GM18505 (cell line): Measurements from ENCODE around the gene WWOX.

Source experiments
- ATAC-seq: cut with Tn5 transposase; IDR thresholded peaks from one replicate; pipeline ENCODE4 v1.9.1; 2021; ENCODE audit not compliant: unreplicated experiment
- POLR2A ChIP-seq: IDR thresholded peaks from 4 replicates; pipeline ENCODE4 v1.6.1; 2011; ENCODE audit warnings: borderline replicate concordance; ENCODE audit not compliant: insufficient read depth, insufficient read length; ENCODE audit errors: extremely low read depth

The WWOX gene

DNA sequence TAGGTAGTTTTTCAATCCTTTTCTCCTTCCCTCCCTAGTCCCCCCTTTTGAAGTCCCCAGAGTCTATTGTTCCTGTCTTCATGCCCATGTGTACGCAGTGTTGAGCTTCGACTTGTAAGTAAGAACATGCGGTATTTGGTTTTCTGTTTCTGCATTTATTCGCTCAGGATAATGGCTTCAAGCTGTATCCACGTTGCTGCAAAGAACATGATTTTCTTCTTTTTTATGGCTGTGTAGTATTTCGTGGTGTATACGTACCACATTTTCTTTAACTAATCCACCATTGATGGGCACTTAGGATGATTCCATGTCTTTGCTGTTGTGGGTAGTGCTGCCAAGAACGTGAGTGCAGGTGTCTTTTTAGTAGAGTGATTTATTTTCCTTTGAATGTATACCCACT lies 651.2 kb downstream of the WWOX start:
- ATAC-seq: no peak
- TF ChIP-seq POLR2A: no peak

DNA sequence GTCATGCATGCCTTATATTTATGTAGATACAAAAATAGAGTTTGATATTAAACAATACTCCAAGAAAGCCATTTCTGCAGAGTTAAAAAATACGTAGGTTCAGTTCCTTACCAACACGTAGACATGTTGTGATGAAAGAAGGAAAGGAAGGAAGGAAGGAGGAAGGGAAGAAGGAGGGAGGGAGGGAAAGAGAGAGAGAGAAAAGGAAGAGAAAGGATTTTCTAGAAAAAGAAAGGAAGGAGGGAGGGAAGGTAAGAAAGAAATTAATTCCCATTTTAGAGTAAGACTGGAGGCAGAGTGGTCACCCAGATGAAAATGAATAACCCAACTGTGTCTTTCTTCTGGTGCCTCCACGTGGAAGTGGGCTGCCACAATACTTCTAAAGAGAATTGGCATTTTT lies 652.1 kb downstream of the WWOX start:
- ATAC-seq: no peak
- no peak for TF ChIP-seq POLR2A

DNA sequence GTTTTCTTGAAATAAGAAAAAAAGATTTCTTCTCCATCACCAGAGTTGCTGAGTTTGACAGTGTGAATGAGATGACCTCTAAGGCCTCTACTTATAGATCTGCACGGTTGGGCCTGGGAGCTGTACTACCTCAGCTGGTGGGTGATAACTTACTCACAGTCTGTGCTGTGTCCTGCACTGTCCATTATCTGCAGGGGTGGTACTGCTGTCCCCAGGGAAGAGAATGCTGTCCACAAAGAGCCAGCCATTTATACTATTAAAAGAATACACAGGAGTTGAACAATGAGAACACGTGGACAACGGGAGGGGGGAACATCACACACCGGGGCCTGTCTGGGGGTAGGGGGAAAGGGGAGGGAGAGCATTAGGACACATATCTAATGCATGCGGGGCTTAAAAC lies 655.3 kb downstream of the WWOX start:
- TF ChIP-seq POLR2A: no peak
- ATAC-seq: no peak

DNA sequence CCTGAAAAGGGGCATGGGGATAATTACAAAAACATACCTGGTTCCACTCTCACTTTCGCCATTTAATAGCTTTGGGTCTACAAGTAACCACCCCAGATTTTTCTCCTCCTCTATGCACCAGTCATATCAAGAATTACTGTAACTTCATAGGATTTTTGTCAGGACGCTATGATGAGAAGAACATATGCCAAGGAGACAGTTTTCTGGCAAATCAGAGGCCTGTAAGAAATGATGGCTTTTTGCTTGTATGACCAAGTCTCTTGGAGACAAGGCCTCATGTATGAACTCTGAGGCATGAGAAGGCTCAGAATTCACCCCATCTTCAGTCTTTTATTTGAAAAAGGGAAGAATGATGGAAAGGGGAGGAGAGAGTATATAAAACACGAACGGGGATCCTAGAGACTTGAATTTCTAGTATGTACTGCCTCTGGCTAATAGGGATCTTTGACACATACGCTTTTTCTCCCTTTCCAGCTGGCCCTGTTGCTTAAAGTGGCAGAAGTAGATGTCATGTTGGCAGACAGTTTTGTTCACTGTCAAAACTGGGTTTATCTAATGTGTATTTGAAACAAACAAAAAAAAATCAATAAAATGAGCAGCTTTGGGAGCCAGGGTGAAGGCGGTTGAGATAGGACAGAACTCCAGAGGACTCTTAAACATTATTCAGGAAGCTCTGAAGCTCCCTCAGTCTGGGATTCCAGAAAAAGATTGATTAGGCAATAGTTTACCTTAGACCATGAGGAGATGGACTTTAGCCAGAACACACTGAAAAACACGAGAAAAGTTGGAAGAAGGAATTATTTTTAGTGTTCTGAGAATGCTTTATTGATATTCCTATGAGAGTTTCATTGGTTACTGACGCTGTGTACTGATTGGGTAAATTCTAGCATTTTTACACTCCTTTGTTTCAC lies 656.6 kb downstream of the WWOX start:
- no peak for ATAC-seq
- no peak for TF ChIP-seq POLR2A

DNA sequence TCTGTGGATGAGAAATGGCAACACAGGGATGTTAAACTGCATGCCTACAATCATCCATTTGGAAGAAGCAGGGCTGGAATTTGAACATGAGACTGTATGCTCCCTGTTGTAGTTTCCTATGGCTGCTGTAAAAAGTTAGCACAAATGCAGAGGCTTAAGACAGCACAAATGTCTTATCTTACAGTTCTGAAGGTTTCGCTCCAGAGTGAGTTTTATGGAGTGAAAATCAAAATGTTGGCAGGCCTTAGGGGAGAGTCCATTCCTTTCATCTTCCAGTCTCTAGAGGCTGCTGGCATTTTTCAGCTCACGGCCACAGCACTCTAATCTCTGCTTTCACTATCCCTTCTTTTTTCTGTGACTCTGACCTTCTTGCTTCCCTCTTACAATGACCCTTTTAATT lies 660.1 kb downstream of the WWOX start:
- ATAC-seq: no peak
- no peak for TF ChIP-seq POLR2A

DNA sequence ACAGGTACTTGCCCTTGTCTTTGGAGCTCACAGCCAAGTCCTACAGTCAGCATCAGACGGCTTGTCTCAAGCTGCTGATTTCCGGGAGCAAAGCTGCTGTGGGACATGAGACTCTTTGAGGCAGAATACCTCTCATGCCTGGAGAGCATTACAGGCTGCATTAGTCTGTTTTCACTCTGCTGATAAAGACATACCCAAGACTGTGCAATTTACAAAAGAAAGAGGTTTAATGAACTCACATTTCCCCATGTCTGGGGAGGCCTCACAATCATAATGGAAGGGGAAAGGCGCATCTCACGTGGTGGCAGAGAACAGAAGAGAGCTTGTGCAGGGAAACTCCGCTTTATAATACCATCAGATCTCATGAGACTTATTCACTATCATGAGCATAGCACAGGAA lies 661.2 kb downstream of the WWOX start:
- ATAC-seq: no peak
- no peak for TF ChIP-seq POLR2A

DNA sequence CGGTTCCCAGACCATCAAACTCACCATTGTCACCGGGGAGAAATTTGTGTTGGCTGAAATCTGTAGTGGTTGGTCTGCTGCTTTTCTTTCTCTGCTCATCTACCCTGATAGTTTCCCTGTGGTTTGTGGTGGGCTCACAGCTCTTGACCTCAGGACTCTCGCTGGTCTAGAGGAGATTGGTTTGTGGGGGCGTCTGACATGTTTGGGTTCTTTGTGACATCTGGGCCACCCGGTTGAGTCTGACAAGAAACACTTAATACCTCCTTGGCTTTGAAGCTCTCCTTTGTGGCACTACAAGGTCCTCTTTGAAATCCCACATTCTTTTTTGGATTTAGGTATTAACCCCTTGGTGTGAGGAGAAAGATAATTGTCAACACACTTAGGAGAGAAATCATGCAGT lies 662.0 kb downstream of the WWOX start:
- peak; percentile 82 for ATAC-seq
- TF ChIP-seq POLR2A: no peak

DNA sequence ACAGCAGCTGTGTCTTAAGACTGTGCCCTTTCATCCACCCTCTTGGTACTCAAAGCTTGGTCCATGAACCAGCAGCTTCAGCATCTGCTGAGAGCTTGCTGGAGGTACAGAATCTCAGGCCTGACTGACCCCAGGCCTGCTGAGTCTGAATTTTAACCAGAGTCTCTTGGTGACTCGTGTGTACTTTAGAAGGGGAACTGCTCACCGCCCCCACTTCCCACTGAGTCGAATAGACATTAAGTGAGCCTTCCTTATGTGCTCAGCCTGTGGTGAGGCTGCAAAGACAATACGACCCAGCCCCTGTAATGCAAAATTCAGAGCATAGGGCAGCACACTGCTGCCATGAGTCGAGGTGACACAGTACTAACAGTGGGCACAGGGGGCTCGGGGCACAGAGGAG lies 662.8 kb downstream of the WWOX start:
- TF ChIP-seq POLR2A: no peak
- peak; percentile 68 for ATAC-seq

DNA sequence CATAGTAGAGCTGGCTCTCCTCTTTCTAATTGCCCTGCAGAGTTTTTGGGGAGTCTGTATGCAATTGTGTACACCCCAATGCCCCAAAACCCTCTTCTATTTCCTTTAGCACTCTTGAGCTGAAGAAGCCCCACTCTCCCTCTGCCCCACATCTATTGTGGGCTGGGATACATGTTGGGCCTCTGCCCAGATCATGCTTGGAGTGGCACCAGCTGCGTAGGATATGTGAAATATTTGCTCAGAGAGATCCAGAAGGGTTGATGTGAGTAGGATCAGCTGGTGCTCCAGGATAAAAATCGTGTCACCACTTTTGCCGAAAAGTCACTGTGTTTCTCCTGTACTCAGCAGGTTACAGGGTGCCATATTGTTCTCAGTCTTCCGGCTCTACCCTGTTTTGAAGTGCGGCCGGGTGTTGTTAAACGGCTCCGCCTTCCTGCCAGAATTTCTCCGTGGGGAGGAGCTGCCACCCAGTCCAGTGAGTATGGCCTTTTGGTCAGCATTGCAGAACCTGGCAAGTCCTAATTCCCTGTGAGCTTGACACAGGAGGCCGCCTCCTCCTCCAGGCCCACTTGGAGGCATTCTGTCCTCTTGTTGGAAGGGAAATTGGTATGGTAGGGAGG lies 664.5 kb downstream of the WWOX start:
- ATAC-seq: no peak
- TF ChIP-seq POLR2A: no peak

DNA sequence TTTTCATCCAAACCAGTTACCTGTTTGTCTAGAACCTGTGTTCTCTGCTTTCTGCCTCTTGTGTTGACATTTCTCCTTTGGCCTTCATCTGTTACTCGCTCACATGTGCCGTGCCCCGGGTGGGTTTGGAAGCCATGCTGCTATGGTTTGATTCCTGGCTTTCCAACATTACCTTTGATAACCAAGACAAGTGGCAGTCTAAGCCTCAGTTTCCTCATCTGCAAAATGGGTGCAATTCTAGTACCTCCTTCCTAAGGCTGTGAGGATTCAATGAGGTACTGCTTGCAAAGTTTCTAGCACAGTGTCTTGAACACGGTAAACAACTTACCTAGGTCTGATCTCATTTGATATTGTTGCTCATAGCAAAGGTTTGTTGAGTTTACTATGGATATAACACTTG lies 665.0 kb downstream of the WWOX start:
- TF ChIP-seq POLR2A: no peak
- ATAC-seq: no peak

DNA sequence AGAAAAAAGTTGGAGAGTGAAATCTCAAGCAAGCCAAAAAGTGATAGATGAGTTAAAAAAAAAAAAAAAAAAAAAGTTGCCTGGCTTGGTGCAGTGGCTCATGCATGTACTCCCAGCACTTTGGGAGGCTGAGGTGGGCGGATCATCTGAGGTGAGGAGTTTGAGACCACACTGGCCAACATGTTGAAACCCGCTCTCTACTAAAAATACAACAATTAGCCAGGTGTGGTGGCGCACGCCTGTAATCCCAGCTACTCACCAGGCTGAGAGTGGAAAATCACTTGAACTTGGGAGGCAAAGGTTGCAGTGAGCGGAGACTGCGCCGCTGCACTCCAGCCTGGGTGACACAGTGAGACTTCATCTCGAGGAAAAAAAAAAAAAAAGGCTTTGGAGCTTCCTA lies 668.8 kb downstream of the WWOX start:
- ATAC-seq: no peak

DNA sequence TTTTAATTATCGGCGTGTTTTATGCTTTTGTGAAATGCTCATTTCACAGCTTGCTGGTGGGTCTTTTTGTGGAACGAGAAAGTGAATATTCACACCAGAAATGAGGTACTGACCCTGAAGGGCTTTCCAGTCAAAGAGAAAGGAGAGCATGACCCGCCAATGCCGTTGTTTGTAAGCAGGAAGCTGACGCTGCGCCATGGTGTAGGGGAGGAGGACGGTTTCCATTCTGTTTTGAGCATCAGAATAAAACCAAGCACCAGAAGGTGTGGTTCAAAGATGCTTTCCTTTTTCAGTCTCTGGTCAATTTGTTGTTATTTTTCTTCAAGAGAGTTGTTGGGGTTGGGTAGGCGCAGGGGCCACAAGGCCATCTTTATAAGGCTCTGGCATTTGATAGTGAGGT lies 669.3 kb downstream of the WWOX start:
- ATAC-seq: no peak

More for the DNA sequence above, 668.8 kb downstream of the WWOX start:
- no peak for TF ChIP-seq POLR2A

DNA sequence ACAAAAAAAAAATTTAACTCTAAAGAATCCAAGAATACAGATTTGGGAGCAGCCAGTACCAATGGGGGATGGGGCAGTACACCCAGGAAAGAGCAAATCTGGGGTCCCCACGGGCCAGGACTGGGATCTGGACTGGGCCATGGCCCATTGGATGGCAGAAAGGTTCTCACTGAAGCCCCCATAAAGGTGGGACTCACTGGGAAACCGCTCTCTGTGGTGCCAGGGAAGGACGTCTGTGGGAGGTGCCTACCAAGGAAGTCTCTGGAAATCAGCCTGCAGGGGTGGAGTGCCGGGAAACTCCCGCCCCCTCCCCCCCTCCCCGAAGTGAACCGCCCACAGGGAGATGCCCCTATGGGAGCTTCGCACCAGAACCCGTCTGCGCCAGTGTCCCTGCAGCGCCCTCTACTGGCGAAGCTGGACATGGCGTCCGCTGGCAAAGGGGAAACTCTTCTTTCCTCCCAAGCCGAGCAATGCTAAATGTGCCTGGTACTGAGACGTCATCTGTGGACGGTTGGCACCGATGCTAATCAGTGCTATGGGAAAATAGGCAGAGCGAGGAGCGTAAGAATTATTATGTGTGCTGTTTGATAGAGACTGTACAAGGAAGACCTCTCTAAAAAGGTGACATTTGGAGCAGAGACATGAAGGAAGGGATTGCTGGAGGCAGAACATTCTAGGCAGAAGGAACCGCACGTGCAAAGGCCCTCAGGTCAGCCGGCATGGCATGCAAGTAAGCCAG lies 671.1 kb downstream of the WWOX start:
- no peak for TF ChIP-seq POLR2A
- ATAC-seq: peak; percentile 81

More for the DNA sequence above, 669.3 kb downstream of the WWOX start:
- TF ChIP-seq POLR2A: no peak
